ENCODE data around the gene ETS1. TPM values are rescaled to one million over a fixed set of nuclear protein-coding genes. Genes with fewer than 3 reads are reported as not detected.
A peak's percentile ranks its signal among the peaks of the same experiment; 100 is the strongest.

Gene ETS1
- total RNA-seq, 6 experiments from 2014 or later, result 55.2 to 78.6 (median 73.2) TPM

DNA sequence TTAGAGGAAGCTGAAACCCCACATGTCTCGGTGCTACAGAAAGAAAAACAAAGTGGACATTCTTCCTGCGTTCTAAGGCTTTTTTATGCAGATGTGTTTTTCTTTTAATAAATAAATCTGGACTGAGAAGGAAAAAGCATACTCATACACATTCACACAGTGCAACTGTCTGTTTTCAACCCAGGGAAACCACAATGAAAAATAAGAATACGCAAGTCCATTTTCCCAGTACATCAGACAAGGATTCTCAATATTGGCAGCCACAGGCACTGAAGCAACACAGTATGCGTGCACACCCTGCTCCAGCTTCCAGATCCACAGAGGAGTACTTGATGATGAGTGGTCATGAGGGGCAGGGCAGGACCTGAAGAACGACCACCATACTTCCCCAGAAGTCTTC is 86.9 kb downstream of the ETS1 start:
- Mint-ChIP-seq H3K36me3 (ENCODE audit: low read depth) (peaks cover 38% of the 10 kb centered on the region), H3K4me3 (peak overlapping the region; percentile 73), H3K4me1 (ENCODE audit: low read depth) (peaks cover 100% of the 10 kb centered on the region), H3K27ac (peak overlapping the region; percentile 95), H3K27me3 (ENCODE audit: insufficient read depth) (peaks cover 3% of the 10 kb centered on the region; the same call in 1 of the 2 replicates), H3K9me3 (no peaks in the 10 kb centered on the region)
- DNase-seq, result no peak
- TF ChIP-seq, protein P1, sequence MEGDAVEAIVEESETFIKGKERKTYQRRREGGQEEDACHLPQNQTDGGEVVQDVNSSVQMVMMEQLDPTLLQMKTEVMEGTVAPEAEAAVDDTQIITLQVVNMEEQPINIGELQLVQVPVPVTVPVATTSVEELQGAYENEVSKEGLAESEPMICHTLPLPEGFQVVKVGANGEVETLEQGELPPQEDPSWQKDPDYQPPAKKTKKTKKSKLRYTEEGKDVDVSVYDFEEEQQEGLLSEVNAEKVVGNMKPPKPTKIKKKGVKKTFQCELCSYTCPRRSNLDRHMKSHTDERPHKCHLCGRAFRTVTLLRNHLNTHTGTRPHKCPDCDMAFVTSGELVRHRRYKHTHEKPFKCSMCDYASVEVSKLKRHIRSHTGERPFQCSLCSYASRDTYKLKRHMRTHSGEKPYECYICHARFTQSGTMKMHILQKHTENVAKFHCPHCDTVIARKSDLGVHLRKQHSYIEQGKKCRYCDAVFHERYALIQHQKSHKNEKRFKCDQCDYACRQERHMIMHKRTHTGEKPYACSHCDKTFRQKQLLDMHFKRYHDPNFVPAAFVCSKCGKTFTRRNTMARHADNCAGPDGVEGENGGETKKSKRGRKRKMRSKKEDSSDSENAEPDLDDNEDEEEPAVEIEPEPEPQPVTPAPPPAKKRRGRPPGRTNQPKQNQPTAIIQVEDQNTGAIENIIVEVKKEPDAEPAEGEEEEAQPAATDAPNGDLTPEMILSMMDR (IDR thresholded peaks at IDR 0.05), result no peak

DNA sequence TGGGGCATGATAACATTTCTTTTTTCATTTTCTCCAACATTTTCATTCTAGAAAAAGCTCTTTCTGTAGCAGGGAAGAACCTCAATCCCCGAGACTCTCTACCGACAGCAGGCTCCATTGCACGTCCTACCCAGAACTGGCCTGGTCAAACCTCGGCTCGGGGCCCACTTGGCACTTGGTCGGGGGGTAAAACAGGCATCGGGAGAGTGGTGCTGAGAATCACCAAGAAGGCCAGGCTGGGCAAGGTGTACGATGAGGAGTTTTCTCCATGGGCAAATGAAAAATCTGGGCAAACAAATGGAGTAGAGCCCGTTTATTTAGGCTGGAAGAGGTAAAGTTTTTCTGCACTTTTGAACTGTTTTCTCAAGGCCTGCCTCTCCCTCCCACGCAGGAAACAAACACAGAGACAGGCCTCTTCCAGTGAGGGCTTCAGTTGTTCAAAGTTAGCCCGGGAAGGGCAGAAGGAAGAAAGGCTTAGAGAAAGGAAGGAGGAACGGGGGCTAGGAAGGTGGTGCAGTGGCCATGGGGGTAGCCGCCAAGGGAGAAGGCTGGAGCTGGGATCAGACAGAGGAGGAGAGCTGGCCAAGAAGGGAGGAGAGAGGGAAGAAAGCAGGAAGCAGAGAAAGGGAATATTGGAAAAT is 87.6 kb downstream of the ETS1 start:
- Mint-ChIP-seq H3K36me3 (ENCODE audit: low read depth) (peaks cover 36% of the 10 kb centered on the region), H3K4me3 (peak overlapping the region; percentile 86), H3K27ac (peak overlapping the region; percentile 96), H3K27me3 (ENCODE audit: insufficient read depth) (peaks cover 4% of the 10 kb centered on the region; the same call in 1 of the 2 replicates), H3K4me1 (ENCODE audit: low read depth) (peaks cover 100% of the 10 kb centered on the region), H3K9me3 (no peaks in the 10 kb centered on the region)
- TF ChIP-seq, protein P1 (IDR thresholded peaks at IDR 0.05), result no peak
- DNase-seq, result no peak

DNA sequence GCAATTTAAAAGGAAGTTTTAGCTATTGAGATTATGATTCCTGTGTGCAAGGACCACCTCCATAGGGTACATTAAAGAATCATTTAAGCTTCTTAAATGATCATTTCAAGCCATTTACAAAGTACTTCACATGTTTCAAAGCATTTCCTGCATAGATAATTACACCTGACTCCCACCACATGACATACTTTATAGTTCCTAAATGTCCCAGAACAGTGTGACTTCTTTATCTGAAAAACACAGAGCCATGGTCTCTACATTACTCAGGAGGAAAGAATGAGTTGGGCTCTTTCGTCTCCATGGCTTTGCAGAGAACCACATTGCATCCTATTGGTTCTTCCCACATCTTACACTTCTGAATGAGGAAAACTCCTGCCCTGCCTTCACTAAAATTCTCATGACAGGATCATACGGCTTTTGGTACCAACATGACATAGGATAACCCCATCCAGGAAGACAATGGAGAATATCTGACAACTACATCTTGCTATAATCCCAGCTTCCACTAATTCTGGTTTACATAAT is 88.6 kb downstream of the ETS1 start:
- Mint-ChIP-seq H3K27me3 (ENCODE audit: insufficient read depth) (peaks cover 5% of the 10 kb centered on the region; the same call in 1 of the 2 replicates), H3K9me3 (no peaks in the 10 kb centered on the region), H3K4me1 (ENCODE audit: low read depth) (peaks cover 100% of the 10 kb centered on the region), H3K27ac (peak overlapping the region; percentile 96), H3K36me3 (ENCODE audit: low read depth) (peaks cover 36% of the 10 kb centered on the region), H3K4me3 (peak overlapping the region; percentile 86)
- DNase-seq, result peak; percentile 70
- TF ChIP-seq, protein P1 (IDR thresholded peaks at IDR 0.05), result no peak

DNA sequence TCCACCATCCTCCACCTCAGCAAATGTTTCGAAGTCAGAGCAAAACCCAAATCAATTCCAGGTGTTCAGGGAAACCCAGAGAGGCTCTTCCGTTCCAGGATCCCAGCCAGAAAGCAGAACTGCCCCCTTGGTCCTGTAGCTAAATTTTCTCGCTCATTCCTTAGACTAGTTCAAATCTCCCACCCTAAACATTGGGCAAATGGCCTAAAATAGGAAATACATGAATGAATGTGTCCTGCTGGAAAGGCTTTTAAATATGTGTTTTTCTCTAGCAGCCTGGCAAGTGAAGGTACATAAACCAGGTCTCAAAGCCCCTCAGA is 89.6 kb downstream of the ETS1 start:
- peaks cover 40% of the 10 kb centered on the region for H3K36me3 Mint-ChIP-seq (ENCODE audit: low read depth)
- peak overlapping the region; percentile 96 for H3K27ac Mint-ChIP-seq
- H3K4me1 Mint-ChIP-seq (ENCODE audit: low read depth), result peaks cover 100% of the 10 kb centered on the region
- H3K27me3 Mint-ChIP-seq (ENCODE audit: insufficient read depth), result peaks cover 4% of the 10 kb centered on the region; the same call in 1 of the 2 replicates
- no peaks in the 10 kb centered on the region for H3K9me3 Mint-ChIP-seq
- TF ChIP-seq, protein P1 (IDR thresholded peaks at IDR 0.05), result no peak
- H3K4me3 Mint-ChIP-seq, result peak overlapping the region; percentile 86
- no peak for DNase-seq

DNA sequence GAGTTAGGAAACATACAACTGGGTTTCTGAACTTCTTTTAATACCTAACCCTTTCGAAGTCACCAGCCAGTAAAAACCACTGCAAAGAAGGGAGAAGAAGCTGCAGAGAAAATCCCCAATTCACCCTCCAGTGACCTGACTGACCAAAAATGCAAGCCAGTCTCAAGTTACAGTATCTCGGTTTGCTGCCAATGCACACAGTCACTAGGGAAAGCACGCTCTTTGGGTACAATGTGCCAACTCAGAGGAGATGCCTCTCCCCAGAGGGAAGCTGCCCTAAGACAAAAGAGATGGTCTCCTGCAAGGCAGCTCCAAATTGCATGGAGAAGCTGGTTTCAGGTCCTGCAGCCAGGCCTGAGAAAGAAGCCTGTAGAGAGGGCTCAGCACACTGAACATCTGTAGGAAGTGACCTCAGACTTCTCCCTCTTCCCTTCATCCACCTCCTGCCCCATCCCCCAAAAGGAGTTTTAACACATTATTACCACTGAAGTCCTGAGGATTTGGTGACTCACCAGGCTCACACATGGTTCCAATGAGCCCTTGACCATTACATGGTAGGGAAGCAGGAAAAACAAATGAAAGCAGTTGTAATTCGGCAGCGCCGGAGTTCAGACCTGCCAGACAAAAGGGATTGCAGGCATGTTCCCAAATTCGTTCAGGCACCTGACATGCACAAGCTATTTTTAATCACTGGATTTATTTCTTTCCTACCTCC is 90.1 kb downstream of the ETS1 start:
- H3K9me3 Mint-ChIP-seq, result no peaks in the 10 kb centered on the region
- peak overlapping the region; percentile 96 for H3K27ac Mint-ChIP-seq
- H3K36me3 Mint-ChIP-seq (ENCODE audit: low read depth), result peaks cover 45% of the 10 kb centered on the region
- H3K4me3 Mint-ChIP-seq, result peak overlapping the region; percentile 86
- H3K27me3 Mint-ChIP-seq (ENCODE audit: insufficient read depth), result peaks cover 4% of the 10 kb centered on the region; the same call in 1 of the 2 replicates
- DNase-seq, result peak; percentile 95
- TF ChIP-seq, protein P1 (IDR thresholded peaks at IDR 0.05), result no peak
- H3K4me1 Mint-ChIP-seq (ENCODE audit: low read depth), result peaks cover 100% of the 10 kb centered on the region
